Thyroid gland (tissue), 4 donors: ENCODE data around the gene KIF9.
"Not testable (repeated sequence)": the region's sequence is repeated elsewhere in the genome, so short reads cannot be mapped to it uniquely, and the experiment has no call there.

Experiments
- CTCF ChIP-seq, 6 experiments: fragments of 200-600 bp in 3 of 6; fragments of 450-650 bp in 3 of 6; sonication (generic) in 3 of 6; IDR thresholded peaks; one replicate each; pipeline ENCODE4 v1.5.1; 2016 to 2019; ENCODE audit warnings: antibody characterized with exemption in 6 of 6, mild to moderate bottlenecking in 2 of 6, inconsistent platforms in 1 of 6, moderate library complexity in 1 of 6
- POLR2A ChIP-seq, 2 donors: fragments of 450-650 bp; IDR thresholded peaks; one replicate each; pipeline ENCODE4 v1.6.1; 2017; ENCODE audit warnings: antibody characterized with exemption in 2 of 2, mild to moderate bottlenecking in 2 of 2, moderate library complexity in 1 of 2

GRCh38 chr3:47316151-47316550 lies 33.6 kb upstream of the KIF9 start:
- not testable (repeated sequence) for TF ChIP-seq CTCF, POLR2A (IDR thresholded peaks at IDR 0.05)
